NCI-H1436 (cell line): ENCODE results near the gene FUT1.
"Not testable (repeated sequence)": the region's sequence is repeated elsewhere in the genome, so short reads cannot be mapped to it uniquely, and the experiment has no call there.

Source experiments
- DNase-seq: peaks from one replicate; lab custom pipeline; 2025; lab: John Stamatoyannopoulos, UW

Gene FUT1

GRCh38 chr19:48718106-48718505 is 34.3 kb downstream of the FUT1 start:
- DNase-seq: not testable (repeated sequence)

- DNase-seq: no peak
These were observed 35.7 kb downstream of the FUT1 start for GRCh38 chr19:48716562-48717291.

- DNase-seq: no peak
These were observed 36.7 kb downstream of the FUT1 start for GRCh38 chr19:48715681-48716171.

DNA sequence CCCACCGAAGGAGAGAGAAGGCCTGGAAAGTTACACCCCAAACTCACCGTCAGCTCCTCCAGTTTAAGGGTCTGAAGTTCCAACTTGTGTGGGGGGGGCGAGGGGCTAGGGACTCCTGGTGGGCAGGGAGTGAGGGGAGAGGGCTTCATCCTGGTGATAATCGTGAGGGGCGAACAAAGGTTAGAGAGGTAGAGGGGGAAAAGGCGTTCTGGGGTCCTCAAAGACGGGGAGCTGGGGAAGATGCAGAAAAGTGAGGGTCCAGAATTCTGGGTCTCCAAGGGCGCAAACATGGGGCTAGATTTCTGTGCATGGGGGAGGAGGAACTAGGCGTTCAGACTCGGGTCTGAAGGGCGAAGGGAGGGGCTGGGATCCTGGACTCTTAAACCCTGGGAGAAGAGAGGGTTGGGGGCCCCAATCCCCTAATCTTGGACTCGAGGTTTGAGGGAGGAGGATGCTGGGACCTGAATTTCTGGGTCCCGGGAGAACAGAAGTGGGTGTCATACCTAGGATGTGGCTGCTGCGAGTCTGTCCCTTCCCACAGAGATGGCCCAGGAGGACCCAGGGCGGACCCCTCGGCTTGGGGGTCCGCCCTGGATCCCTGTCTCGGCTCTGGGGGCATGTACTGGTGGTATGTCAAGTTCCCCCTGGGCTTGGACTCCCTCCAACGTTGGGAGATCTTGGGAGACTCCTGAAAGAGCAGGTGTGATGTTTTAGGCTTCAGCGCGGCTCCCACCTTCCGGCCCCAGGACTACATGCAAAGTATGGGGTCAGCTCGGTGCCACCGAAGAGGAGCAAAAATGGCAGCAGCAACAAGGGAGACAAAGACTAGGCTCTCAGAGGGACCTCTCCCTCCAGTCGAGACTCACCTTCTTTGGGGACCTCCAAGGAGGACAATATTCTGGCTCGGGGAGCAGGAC is 37.4 kb downstream of the FUT1 start:
- DNase-seq: no peak

DNA sequence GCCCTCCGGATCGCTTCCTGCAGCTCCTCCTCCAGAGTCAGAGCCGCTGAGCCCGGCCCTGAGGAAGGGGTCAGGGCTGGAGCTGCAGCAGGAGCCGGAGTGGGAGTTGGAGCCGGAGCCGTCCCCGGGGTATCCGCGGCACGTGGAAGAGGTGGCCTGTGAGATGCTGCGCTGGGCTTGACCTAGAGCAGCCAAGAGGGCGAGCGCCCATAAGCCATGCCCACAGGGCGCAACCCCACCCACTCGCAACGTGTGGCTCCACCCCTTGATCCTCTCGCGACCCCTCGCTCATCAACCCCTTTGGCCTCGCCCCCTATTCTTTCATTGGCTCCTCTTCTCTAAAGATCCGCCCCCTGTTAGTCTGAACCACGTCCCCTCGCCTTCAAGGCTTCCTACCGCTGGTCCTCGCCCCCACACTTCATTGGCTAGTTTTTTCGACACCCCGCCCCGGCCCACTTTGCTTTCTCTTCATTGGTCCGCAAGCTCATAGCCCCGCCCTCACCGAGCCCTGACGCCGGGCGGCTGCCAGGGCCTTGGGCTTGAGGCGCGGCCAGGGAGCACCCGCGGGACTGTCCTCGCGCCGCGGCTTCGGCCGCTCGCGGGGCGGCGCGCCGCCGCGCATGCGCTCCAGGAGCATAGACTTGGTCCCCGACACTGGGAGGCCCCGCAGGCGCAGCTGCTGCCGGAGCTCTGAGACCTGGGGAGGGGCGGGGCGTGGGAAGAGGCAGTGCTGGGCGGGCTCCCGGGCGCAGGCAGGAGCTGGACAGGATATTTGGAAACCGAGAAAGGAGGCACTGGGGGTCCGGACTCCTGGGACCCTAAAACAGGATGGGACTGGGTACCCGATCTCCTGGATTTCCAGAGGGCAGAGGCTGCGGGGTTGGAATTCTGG is 38.3 kb downstream of the FUT1 start:
- peak; percentile 100 for DNase-seq

GRCh38 chr19:48713041-48713863 is 39.2 kb downstream of the FUT1 start:
- peak; percentile 37 for DNase-seq

GRCh38 chr19:48711106-48711662 is 41.3 kb downstream of the FUT1 start:
- DNase-seq: no peak

GRCh38 chr19:48708471-48708870 is 44.0 kb downstream of the FUT1 start:
- DNase-seq: no peak

DNA sequence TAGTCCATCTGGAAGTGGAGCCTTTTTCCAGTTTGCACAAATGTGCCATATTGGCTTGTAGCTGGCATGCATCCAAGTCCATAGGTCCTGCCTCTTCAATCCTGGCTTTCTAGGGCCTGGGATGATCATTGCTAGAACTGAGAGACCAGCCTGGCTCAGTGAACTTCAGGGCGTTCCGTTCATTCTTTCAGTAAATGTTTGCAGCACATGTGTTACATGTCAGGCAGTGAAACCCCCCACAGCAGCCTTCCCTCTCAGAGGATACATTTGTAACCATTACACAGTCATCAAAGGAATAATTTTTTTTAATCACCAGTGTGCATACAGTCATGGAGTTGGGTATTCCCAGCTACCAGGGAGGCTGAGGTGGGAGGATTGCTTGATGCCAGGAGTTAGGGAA is 47.0 kb downstream of the FUT1 start:
- no peak for DNase-seq

- no peak for DNase-seq
These were observed 49.1 kb downstream of the FUT1 start for GRCh38 chr19:48703316-48703715.

GRCh38 chr19:48702701-48703100 is 49.7 kb downstream of the FUT1 start:
- no peak for DNase-seq

DNA sequence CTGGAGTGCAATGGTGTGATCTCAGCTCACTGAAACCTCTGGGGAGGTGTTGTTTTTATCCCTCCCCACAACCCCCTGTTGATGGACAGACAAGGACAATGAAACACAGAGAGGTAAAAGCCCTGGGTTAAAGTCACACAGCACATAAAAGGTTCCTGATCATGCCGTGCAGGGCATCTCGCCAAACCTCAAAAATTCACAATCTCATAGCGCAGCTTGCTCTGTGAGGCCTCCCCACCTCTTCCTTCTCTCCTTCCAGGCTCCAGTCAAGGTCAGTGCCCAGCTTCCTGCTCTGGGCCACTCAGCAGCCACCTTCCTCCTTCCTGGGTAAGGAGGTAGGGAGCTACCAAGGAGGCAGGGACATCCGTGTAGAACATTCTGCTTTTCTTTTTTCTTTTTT is 54.4 kb downstream of the FUT1 start:
- no peak for DNase-seq
